ENCODE measurements around the gene SLC39A11. TPM values are rescaled to one million over a fixed set of nuclear protein-coding genes. Genes with fewer than 3 reads are reported as not detected.

SLC39A11 gene
- polyA plus RNA-seq, 1 of the 3 experiments (the other 2 are of a cell fraction): 23.5 TPM

DNA sequence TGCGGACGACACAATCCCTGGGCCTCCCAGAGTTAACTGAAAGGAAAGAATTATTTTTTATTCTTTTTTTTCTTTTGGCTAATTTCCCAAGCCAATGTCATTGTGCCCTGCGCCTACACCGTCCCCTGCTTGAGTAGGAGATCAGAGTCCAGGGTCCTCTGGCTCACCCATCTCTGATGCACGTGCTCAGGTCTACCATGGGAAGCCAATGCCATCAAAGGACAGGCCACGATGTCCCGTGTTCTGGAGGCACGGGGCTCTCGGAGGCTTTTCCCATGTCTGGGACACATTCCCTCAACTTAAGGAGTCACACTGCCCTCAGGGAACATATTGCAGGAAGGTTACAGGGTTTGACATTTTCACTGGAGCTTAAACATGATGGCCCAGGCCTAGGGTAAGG lies 123.7 kb downstream of the SLC39A11 start:
- no peak overlapping the region for H3K9ac ChIP-seq
- no peak overlapping the region for H3K4me2 ChIP-seq
- no peak overlapping the region for H3K4me3 ChIP-seq (ENCODE audit: low read depth in 2 of 2, low read length in 1 of 2)
- no peaks in the 10 kb centered on the region for H3K9me3 ChIP-seq
- no peaks in the 10 kb centered on the region for H4K20me1 ChIP-seq (ENCODE audit: insufficient read depth)
- no peak for DNase-seq
- 89% methylated on average over 9 of the region's 9 CpGs for WGBS (ENCODE audit: low lambda C conversion rate)
- no peaks in the 10 kb centered on the region for H3F3A ChIP-seq (replicated peaks; ENCODE audit: insufficient read depth)
- ChIA-PET CTCF (interaction anchor here (3.1 kb wide), 1 partner anchor 243 kb away, joined by 9 read pairs; no protein-coding TSS in a partner anchor), POLR2A (no interaction called here)
- no peaks in the 10 kb centered on the region for H3K79me2 ChIP-seq (ENCODE audit: insufficient read depth)
- no peak overlapping the region for H3K27ac ChIP-seq (ENCODE audit: low read depth in 2 of 2, low read length in 1 of 2)
- no peak overlapping the region for H2AFZ ChIP-seq (ENCODE audit: low read depth)
- H3K27me3 ChIP-seq (ENCODE audit: insufficient read depth): no peaks in the 10 kb centered on the region
- peaks cover 0 to 8% of the 10 kb centered on the region in 2 experiments; a peak in 1 of 4 replicates for H3K4me1 ChIP-seq (ENCODE audit: control insufficient read depth in 1 of 2, insufficient read depth in 2 of 2, low read depth in 1 of 2, low read length in 1 of 2)
- H3K9me2 ChIP-seq: no peaks in the 10 kb centered on the region
- TF ChIP-seq RFX5 (IDR thresholded peaks at IDR 0.05; ENCODE audit: low read length): no peak
- no peak for TF ChIP-seq RXRA (IDR thresholded peaks at IDR 0.05; ENCODE audit: borderline replicate concordance, low read depth)
- TF ChIP-seq, protein P1, sequence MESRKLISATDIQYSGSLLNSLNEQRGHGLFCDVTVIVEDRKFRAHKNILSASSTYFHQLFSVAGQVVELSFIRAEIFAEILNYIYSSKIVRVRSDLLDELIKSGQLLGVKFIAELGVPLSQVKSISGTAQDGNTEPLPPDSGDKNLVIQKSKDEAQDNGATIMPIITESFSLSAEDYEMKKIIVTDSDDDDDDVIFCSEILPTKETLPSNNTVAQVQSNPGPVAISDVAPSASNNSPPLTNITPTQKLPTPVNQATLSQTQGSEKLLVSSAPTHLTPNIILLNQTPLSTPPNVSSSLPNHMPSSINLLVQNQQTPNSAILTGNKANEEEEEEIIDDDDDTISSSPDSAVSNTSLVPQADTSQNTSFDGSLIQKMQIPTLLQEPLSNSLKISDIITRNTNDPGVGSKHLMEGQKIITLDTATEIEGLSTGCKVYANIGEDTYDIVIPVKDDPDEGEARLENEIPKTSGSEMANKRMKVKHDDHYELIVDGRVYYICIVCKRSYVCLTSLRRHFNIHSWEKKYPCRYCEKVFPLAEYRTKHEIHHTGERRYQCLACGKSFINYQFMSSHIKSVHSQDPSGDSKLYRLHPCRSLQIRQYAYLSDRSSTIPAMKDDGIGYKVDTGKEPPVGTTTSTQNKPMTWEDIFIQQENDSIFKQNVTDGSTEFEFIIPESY (IDR thresholded peaks at IDR 0.05; ENCODE audit: borderline replicate concordance, low read depth): no peak
- TF ChIP-seq NRF1 (IDR thresholded peaks at IDR 0.05; ENCODE audit: low read depth, low read length): no peak
- TF ChIP-seq, protein P2, sequence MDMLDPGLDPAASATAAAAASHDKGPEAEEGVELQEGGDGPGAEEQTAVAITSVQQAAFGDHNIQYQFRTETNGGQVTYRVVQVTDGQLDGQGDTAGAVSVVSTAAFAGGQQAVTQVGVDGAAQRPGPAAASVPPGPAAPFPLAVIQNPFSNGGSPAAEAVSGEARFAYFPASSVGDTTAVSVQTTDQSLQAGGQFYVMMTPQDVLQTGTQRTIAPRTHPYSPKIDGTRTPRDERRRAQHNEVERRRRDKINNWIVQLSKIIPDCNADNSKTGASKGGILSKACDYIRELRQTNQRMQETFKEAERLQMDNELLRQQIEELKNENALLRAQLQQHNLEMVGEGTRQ (IDR thresholded peaks at IDR 0.05; ENCODE audit: borderline replicate concordance, low read depth, low read length): no peak
- TF ChIP-seq TAF1 (IDR thresholded peaks at IDR 0.05; ENCODE audit: borderline replicate concordance, low read depth, low read length): no peak
- TF ChIP-seq TEAD4 (IDR thresholded peaks at IDR 0.05; ENCODE audit: borderline replicate concordance, insufficient read depth): no peak
- no peak for TF ChIP-seq JUND (IDR thresholded peaks at IDR 0.05)
- TF ChIP-seq, protein P3, sequence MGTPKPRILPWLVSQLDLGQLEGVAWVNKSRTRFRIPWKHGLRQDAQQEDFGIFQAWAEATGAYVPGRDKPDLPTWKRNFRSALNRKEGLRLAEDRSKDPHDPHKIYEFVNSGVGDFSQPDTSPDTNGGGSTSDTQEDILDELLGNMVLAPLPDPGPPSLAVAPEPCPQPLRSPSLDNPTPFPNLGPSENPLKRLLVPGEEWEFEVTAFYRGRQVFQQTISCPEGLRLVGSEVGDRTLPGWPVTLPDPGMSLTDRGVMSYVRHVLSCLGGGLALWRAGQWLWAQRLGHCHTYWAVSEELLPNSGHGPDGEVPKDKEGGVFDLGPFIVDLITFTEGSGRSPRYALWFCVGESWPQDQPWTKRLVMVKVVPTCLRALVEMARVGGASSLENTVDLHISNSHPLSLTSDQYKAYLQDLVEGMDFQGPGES (IDR thresholded peaks at IDR 0.05; ENCODE audit: low read depth, low read length): no peak
- no peak for TF ChIP-seq SMC3 (IDR thresholded peaks at IDR 0.05; ENCODE audit: low read depth, low read length)
- no peak for TF ChIP-seq ELF1 (IDR thresholded peaks at IDR 0.05)
- TF ChIP-seq EP300 (IDR thresholded peaks at IDR 0.05; ENCODE audit: borderline replicate concordance in 1 of 2, low read depth in 1 of 2, low read length in 1 of 2): no peak
- TF ChIP-seq, protein P4, sequence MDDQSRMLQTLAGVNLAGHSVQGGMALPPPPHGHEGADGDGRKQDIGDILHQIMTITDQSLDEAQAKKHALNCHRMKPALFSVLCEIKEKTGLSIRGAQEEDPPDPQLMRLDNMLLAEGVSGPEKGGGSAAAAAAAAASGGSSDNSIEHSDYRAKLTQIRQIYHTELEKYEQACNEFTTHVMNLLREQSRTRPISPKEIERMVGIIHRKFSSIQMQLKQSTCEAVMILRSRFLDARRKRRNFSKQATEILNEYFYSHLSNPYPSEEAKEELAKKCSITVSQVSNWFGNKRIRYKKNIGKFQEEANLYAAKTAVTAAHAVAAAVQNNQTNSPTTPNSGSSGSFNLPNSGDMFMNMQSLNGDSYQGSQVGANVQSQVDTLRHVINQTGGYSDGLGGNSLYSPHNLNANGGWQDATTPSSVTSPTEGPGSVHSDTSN (IDR thresholded peaks at IDR 0.05): no peak
- no peak for TF ChIP-seq TCF12 (IDR thresholded peaks at IDR 0.05)
- TF ChIP-seq, protein P5, sequence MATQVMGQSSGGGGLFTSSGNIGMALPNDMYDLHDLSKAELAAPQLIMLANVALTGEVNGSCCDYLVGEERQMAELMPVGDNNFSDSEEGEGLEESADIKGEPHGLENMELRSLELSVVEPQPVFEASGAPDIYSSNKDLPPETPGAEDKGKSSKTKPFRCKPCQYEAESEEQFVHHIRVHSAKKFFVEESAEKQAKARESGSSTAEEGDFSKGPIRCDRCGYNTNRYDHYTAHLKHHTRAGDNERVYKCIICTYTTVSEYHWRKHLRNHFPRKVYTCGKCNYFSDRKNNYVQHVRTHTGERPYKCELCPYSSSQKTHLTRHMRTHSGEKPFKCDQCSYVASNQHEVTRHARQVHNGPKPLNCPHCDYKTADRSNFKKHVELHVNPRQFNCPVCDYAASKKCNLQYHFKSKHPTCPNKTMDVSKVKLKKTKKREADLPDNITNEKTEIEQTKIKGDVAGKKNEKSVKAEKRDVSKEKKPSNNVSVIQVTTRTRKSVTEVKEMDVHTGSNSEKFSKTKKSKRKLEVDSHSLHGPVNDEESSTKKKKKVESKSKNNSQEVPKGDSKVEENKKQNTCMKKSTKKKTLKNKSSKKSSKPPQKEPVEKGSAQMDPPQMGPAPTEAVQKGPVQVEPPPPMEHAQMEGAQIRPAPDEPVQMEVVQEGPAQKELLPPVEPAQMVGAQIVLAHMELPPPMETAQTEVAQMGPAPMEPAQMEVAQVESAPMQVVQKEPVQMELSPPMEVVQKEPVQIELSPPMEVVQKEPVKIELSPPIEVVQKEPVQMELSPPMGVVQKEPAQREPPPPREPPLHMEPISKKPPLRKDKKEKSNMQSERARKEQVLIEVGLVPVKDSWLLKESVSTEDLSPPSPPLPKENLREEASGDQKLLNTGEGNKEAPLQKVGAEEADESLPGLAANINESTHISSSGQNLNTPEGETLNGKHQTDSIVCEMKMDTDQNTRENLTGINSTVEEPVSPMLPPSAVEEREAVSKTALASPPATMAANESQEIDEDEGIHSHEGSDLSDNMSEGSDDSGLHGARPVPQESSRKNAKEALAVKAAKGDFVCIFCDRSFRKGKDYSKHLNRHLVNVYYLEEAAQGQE (IDR thresholded peaks at IDR 0.05; ENCODE audit: low read depth, low read length): no peak
- TF ChIP-seq FOSL2 (IDR thresholded peaks at IDR 0.05; ENCODE audit: borderline replicate concordance, low read depth): no peak
- TF ChIP-seq MEF2A (IDR thresholded peaks at IDR 0.05; ENCODE audit: borderline replicate concordance, low read depth): no peak
- TF ChIP-seq POLR2AphosphoS5 (IDR thresholded peaks at IDR 0.05; ENCODE audit: low read depth, low read length): no peak
- no peak for TF ChIP-seq FOXJ3 (CRISPR knock-in tag; IDR thresholded peaks at IDR 0.05)
- no peaks in the 10 kb centered on the region for H3K36me3 ChIP-seq (replicated peaks in 1 of 2; ENCODE audit: control insufficient read depth in 1 of 2, insufficient read depth in 2 of 2, low read length in 1 of 2)
